ENCODE data around the gene NF1. TPM values are rescaled to one million over a fixed set of nuclear protein-coding genes. Genes with fewer than 3 reads are reported as not detected.
A peak's percentile ranks its signal among the peaks of the same experiment; 100 is the strongest.

Gene NF1
- total and polyA plus RNA-seq, 2 of the 13 experiments (the other 11 are each of a cell fraction or from before 2014, with no cell fraction given), result 21.5 to 26.5 TPM

DNA sequence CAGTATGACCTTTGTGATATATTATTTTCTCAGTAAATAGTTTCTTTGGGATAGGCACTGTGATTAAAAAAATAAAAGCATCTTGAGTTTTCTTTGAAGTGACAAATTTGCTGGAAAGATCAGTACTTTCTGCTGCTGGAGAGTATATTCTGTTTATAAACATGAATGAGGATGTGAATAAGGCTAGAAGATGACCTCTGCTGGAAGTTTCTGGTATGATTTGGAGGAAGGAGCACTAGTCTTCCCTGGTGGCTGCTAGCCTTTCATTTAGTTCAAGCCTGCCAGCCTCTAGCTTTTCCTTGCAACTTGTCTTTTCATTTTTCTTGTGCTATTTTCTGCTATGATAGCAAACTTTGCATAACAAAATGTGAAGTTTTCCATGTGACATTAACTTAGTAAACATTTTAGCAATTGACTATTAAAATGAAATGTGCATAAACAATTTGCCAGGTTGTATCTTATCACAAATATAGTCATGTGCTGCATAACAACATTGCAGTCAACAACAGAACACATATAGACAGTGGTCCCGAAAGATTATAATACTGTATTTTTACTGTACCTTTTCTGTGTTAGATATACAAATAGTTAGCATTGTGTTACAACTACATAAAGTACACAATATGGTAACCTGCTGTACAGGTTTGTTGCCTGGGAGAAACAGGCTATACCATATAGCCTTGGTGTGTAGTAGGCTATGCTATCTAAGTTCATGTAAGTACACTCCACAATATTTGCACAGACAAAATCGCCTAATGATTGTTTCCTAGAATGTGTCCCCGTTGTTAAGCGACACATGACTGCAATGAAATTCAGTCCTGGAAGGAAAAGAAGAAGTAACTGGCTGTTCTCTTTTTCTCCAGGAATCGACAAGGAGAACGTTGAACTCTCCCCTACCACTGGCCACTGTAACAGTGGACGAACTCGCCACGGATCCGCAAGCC lies 278.6 kb downstream of the NF1 start:
- TF ChIP-seq, protein P1, sequence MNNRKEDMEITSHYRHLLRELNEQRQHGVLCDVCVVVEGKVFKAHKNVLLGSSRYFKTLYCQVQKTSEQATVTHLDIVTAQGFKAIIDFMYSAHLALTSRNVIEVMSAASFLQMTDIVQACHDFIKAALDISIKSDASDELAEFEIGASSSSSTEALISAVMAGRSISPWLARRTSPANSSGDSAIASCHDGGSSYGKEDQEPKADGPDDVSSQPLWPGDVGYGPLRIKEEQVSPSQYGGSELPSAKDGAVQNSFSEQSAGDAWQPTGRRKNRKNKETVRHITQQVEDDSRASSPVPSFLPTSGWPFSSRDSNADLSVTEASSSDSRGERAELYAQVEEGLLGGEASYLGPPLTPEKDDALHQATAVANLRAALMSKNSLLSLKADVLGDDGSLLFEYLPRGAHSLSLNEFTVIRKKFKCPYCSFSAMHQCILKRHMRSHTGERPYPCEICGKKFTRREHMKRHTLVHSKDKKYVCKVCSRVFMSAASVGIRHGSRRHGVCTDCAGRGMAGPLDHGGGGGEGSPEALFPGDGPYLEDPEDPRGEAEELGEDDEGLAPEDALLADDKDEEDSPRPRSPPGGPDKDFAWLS (CRISPR knock-in tag; IDR thresholded peaks at IDR 0.05; ENCODE audit: borderline replicate concordance), result no peak
- TF ChIP-seq STAG1 (CRISPR knock-in tag; IDR thresholded peaks at IDR 0.05) (peak; percentile 49), SMC3 (IDR thresholded peaks at IDR 0.05; ENCODE audit: low read length) (peak; percentile 46; the same call in 1 of the 2 replicates), KLF15 (CRISPR knock-in tag; IDR thresholded peaks at IDR 0.05; ENCODE audit: borderline replicate concordance) (no peak), ZNF782 (CRISPR knock-in tag; IDR thresholded peaks at IDR 0.05; ENCODE audit: borderline replicate concordance) (no peak), ZBTB20 (CRISPR knock-in tag; IDR thresholded peaks at IDR 0.05; ENCODE audit: borderline replicate concordance, low read depth) (no peak), ZNF264 (CRISPR knock-in tag; IDR thresholded peaks at IDR 0.05) (no peak), KDM4B (CRISPR knock-in tag; IDR thresholded peaks at IDR 0.05) (no peak), SNAI1 (CRISPR knock-in tag; IDR thresholded peaks at IDR 0.05; ENCODE audit: borderline replicate concordance) (no peak), ZFAT (CRISPR knock-in tag; conservative IDR thresholded peaks at IDR 0.05) (no peak)
- TF ChIP-seq, protein P2, sequence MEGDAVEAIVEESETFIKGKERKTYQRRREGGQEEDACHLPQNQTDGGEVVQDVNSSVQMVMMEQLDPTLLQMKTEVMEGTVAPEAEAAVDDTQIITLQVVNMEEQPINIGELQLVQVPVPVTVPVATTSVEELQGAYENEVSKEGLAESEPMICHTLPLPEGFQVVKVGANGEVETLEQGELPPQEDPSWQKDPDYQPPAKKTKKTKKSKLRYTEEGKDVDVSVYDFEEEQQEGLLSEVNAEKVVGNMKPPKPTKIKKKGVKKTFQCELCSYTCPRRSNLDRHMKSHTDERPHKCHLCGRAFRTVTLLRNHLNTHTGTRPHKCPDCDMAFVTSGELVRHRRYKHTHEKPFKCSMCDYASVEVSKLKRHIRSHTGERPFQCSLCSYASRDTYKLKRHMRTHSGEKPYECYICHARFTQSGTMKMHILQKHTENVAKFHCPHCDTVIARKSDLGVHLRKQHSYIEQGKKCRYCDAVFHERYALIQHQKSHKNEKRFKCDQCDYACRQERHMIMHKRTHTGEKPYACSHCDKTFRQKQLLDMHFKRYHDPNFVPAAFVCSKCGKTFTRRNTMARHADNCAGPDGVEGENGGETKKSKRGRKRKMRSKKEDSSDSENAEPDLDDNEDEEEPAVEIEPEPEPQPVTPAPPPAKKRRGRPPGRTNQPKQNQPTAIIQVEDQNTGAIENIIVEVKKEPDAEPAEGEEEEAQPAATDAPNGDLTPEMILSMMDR (CRISPR knock-in tag; IDR thresholded peaks at IDR 0.05), result peak; percentile 43
- Histone ChIP-seq H3K4me3 (replicated peaks in 1 of 3; ENCODE audit: insufficient read depth in 1 of 3, low read depth in 2 of 3, low read length in 3 of 3) (no peak overlapping the region), H3K79me2 (ENCODE audit: insufficient read depth, low read length) (no peaks in the 10 kb centered on the region), H3K9ac (ENCODE audit: insufficient read depth, low read depth, low read length) (no peak overlapping the region), H3K4me2 (ENCODE audit: low read depth, low read length) (no peak overlapping the region), H3K27ac (ENCODE audit: extremely low read length, insufficient read depth, low read length) (no peak overlapping the region), H3K36me3 (replicated peaks in 1 of 2; ENCODE audit: control insufficient read depth in 1 of 2, insufficient read depth in 2 of 2, low read length in 2 of 2) (peaks cover 2 to 8% of the 10 kb centered on the region in 2 experiments; a peak in 3 of 5 replicates), H3K4me1 (ENCODE audit: insufficient read depth, low read length) (peaks cover 2% of the 10 kb centered on the region), H3K9me3 (ENCODE audit: low read length) (no peaks in the 10 kb centered on the region), H2AFZ (ENCODE audit: low read length) (no peak overlapping the region), H4K20me1 (ENCODE audit: insufficient read depth, low read length) (no peaks in the 10 kb centered on the region), H3K27me3 (ENCODE audit: control insufficient read depth in 1 of 2, insufficient read depth in 2 of 2, low read length in 2 of 2) (no peaks in the 10 kb centered on the region)
- ATAC-seq, result peak; percentile 78
- intact Hi-C loops (cut with micrococcal nuclease; ENCODE audit: unreplicated experiment), result no loop called here
- POLR2A ChIA-PET, result no interaction called here
- 92% methylated on average over 10 of the region's 10 CpGs for WGBS (ENCODE audit: low lambda C conversion rate)
- FAIRE-seq, result no peak
- peak; percentile 42 for DNase-seq (ENCODE audit: low spot score)
- in situ Hi-C loops (cut with HindIII; ENCODE audit: extremely low pct_ligation_motif_present, low pct_unique_long_range_greater_than_20kb), result no loop called here
- BruUV-seq (replicated peaks), result no TSS peak
- CTCF ChIA-PET (ENCODE audit: low intra/inter-chr PET ratio, low total read pairs), result interaction anchor here (0.7 to 1.3 kb wide), 2 partner anchors 152 to 360 kb away, joined by 3 to 4 read pairs; no protein-coding TSS in a partner anchor
